D721Med (cell line): ENCODE data around the gene COX19.
"Not testable (repeated sequence)": the region's sequence is repeated elsewhere in the genome, so short reads cannot be mapped to it uniquely, and the experiment has no call there.

ENCODE experiments used
- DNase-seq: peaks from one replicate; pipeline ENCODE4 v3.0.0; 2011; ENCODE audit warnings: low spot score; ENCODE audit not compliant: insufficient read length
- FAIRE-seq: peaks from 2 replicates; lab custom pipeline; 2011; peaks lifted over from hg19 to GRCh38; lab: Jason Lieb, UNC
- TF ChIP-seq, protein P1 (sequence below): IDR thresholded peaks from 2 replicates; pipeline ENCODE4 v1.5.1; 2012; ENCODE audit warnings: mild to moderate bottlenecking, control low read depth; ENCODE audit not compliant: insufficient read depth; ENCODE audit errors: missing control alignments

COX19 gene

DNA sequence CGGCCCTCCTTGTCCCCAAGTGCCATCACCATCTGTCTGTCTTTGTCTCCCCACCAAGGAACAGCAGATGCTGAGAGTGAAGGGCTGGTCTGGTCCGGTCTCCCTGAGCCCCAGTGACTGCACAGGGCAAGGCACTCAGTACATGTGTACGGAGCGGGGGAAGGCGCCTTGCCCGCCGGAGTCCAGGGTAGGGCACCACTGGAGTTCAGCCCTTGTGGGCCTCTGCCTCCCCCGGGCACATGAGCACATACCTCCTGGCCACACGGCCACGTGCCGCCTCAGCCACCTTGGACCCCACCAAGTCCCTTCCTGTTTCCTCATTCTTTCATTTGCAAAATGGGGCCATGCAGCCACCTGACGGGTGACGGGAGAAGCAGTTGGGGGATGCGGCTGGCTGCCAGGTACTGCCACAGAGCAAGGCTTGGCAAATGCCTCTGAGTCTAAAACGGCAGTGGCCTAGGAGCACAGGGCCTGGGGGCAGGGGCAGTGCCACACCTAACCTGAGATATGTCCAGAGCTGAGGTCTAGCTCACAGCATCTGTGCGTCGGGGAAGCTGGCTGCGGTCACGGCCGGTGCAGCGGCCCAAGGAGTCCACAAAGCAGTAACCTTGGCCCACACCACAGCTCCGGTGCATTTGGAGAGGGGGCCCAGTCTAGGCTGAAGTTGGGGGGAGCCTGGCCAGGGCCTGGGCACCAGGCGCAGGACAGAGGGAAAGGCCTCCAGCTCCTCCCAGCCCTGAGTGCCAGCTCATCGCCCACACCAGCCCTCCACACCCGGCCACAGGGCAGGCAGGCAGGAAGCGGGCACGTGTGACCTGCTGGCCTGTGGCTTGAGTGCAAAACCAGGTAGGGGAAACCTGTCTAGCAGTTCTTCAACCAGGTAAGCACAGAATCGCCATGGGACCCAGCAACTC lies 26.1 kb downstream of the COX19 start:
- TF ChIP-seq, protein P1, sequence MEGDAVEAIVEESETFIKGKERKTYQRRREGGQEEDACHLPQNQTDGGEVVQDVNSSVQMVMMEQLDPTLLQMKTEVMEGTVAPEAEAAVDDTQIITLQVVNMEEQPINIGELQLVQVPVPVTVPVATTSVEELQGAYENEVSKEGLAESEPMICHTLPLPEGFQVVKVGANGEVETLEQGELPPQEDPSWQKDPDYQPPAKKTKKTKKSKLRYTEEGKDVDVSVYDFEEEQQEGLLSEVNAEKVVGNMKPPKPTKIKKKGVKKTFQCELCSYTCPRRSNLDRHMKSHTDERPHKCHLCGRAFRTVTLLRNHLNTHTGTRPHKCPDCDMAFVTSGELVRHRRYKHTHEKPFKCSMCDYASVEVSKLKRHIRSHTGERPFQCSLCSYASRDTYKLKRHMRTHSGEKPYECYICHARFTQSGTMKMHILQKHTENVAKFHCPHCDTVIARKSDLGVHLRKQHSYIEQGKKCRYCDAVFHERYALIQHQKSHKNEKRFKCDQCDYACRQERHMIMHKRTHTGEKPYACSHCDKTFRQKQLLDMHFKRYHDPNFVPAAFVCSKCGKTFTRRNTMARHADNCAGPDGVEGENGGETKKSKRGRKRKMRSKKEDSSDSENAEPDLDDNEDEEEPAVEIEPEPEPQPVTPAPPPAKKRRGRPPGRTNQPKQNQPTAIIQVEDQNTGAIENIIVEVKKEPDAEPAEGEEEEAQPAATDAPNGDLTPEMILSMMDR: no peak
- no peak for DNase-seq
- no peak for FAIRE-seq

DNA sequence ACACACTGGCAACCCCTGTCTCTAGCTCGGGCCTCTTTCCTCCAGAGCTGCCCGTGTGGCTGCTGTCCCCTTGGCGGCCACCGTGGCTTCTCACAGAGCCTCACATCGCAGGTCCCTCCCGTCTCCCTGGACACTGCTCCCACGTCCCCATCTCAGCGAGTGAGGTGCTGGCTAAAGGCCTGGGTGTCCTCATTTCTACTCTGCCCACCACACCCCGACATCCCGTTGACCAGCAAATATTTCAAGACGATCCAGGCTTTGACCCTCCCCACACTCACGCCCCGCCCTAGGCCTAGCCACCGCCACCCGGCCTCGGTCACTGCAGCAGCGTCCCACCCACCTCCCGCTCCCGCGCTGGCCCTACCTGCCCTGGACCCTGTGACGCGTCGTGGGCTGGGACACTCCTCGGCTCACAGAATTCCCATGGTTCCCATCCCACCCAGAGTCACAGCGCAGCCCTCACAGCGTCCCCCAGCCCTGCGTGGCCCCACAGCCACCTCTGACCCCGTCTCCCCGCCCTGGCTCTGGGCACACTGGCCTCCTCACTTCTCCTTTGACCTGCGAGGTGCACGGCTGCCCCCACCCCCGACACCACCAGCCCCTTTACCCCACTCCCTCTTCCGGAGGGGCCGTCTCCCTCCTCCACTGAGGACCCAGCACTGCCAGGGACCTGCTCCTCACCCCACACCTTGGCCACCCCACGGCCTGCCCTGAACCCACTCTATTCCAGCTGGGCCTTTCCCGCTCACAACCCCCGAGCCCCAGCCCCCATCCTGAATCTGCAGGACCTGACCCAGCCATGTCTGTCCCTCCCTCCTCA lies 27.7 kb downstream of the COX19 start:
- FAIRE-seq (no peak), DNase-seq (no peak)
- TF ChIP-seq, protein P1: no peak

DNA sequence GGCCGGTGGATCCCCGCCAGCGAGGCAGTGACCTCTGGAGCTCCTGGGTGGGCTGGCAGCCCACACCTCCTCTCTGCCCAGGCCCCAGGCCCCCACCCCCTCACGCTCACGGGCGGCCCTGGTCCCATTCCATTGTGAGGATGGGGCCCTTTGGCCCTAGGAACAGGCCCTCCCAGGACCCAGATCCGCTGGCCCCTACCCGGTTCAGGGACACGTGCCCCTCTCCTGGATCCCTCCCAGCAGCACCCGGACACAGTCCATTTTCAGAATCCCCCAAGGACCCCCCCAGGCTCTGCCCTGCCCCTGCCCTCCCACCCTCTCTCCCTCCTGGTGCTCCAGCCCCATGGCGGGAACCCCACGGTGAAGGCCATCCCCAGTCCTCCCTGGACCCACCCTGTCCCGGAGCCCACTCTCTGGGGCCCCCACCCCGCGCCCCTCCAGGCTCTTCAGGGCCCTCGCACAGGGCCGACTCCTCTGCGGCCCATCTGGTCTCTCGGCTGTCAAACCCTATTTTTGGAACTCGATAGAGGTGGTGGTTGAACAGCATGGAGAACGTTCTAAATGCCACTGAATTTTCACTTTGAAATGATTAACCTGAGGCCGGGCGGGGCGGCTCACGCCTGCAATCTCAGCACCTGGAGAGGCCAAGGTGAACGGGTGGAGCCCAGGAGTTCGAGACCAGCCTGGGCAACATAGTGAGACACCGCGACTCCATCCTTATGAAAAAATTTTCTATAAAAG lies 28.9 kb downstream of the COX19 start:
- FAIRE-seq: no peak
- DNase-seq: no peak
- TF ChIP-seq, protein P1: no peak

DNA sequence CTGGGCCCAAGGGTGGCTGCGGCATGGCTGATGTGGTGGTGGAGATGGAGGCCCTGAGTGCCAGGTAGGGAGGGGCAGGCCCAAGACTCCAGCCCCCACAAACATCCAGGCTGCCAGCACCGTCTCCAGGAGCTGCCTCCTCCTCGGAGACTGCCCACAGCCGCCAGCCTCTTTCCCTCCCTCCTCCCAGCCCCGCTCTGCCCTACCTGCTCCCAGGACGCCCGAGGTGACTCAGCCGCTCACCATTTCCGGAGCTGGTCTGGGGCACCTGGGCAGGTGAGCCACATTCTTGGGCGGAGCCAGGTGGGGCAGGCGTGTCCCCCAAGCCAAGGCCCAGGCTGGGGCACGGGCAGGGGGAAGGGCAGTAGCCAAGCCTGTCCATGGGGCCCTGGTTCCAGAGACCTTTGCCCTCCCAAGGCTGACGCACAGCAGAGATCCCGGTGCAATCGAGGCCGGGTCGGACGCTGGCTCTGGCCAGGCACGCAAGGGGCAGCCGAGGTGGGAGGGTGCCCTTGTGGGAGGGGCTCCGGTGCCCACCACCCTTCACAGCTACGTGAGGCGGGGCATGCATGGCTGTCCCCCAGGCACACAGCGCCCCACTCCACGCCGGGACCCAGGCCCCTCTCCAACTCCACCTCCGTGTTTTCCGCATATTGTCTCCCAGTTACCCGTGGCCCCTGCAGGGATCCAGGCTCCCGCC lies 29.6 kb downstream of the COX19 start:
- TF ChIP-seq, protein P1: no peak
- DNase-seq: no peak
- FAIRE-seq: no peak

DNA sequence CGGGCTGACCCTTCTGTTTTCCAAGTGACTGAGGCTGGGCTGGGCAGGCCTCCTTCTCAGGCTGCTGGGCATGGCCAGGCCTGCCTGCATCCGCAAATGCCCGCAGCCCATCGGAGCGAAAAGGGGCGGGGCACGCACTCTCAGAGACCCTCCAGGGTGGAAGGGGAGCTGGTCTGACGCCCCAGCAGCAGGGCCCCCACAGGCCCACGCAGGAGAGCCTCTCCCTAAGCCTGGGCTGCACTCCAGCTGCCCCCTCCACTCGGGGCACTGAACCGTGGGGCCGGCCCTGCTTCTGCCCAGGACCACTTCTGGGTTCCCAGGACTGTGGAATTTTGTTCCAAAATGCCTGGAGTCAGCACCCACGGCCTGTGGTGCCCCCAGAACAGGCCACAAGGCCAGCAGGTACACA lies 30.2 kb downstream of the COX19 start:
- no peak for FAIRE-seq
- DNase-seq: no peak
- TF ChIP-seq, protein P1: no peak

DNA sequence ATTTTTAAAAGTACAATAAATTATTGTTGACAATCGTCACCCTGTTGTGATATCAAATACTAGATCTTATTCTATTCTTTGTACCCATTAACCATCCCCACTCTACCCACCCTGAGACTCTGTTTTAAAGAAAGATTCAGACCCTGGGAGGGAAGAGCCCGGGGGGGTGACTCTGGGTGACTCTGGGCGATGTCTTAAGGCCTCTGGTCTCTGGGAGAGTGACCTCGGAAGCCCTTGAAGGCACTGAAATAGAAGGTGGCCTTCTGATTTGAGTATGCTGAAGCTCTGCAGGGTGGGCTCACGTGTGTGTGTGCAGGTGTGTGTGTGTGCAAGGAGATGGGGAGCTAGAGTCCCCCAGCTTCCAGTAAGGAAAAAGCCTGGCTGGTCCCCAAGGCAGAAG lies 30.6 kb downstream of the COX19 start:
- FAIRE-seq: no peak

DNA sequence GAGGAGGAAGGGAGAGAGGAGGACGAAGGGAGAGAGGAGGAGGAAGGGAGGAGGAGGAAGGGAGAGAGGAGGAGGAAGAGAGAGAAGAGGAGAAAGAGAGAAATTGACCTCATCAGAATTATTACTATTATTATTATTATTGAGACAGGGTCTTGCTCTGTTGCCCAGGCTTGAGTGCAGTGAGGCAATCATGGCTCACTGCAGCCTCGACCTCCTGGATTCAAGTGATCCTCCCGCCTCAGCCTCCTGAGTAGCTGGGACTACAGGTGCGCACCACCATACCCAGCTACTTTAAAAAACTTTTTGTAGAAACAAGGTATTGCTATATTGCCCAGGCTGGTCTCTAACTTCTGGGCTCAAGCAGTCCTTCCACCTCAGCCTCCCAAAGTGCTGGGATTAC lies 31.6 kb downstream of the COX19 start:
- DNase-seq, FAIRE-seq: not testable (repeated sequence)

More for the DNA sequence above, 30.6 kb downstream of the COX19 start:
- TF ChIP-seq, protein P1: no peak
- no peak for DNase-seq
